Natural killer cell (primary cell): ENCODE measurements around the gene APOBEC2. TPM values are rescaled to one million over a fixed set of nuclear protein-coding genes. Genes with fewer than 3 reads are reported as not detected.

ENCODE experiments used
- ATAC-seq, 3 donors: fragments of 150-1000 bp in 2 of 3; fragments of 200-7000 bp in 1 of 3; cut with Tn5 transposase; 1 replicate in 1 of 3; 2 replicates in 2 of 3; pipeline ENCODE4 v1.10.0; 2021; ENCODE audit warnings: mild to moderate bottlenecking in 2 of 3, moderate library complexity in 2 of 3
- DNase-seq, 2 donors: peaks; one replicate each; pipeline versions ENCODE4 v3.0.0 to v3.0.0-alpha.2; 2013 to 2021; ENCODE audit warnings: mixed read lengths in 1 of 2
- H3K27ac ChIP-seq: one replicate; pipeline ENCODE4 v1.5.1; 2013; ENCODE audit warnings: mild to moderate bottlenecking, low read length
- H3K27me3 ChIP-seq: one replicate; pipeline ENCODE4 v1.6.1; 2013; ENCODE audit warnings: low read length; ENCODE audit not compliant: control insufficient read depth, insufficient read depth
- H3K36me3 ChIP-seq: one replicate; pipeline ENCODE4 v1.6.1; 2013; ENCODE audit warnings: low read length; ENCODE audit not compliant: control insufficient read depth, insufficient read depth
- H3K4me1 ChIP-seq: one replicate; pipeline ENCODE4 v1.6.1; 2013; ENCODE audit warnings: low read length; ENCODE audit not compliant: control insufficient read depth, insufficient read depth
- H3K4me3 ChIP-seq: one replicate; pipeline ENCODE4 v1.5.1; 2013; ENCODE audit warnings: low read length
- H3K9me3 ChIP-seq: one replicate; pipeline ENCODE4 v1.6.1; 2013; ENCODE audit warnings: low read length; ENCODE audit not compliant: control insufficient read depth, insufficient read depth
- H3K27ac Mint-ChIP-seq, 2 donors: one replicate each; pipeline ENCODE4 v1.8.0; 2022; ENCODE audit warnings: mild to moderate bottlenecking in 2 of 2, mixed read lengths in 2 of 2, moderate library complexity in 1 of 2
- H3K27me3 Mint-ChIP-seq, 2 donors: one replicate each; pipeline ENCODE4 v1.8.0; 2022; ENCODE audit warnings: low read depth in 2 of 2, mixed read lengths in 2 of 2
- H3K36me3 Mint-ChIP-seq: one replicate; pipeline ENCODE4 v1.8.0; 2022; ENCODE audit warnings: mixed read lengths
- H3K4me1 Mint-ChIP-seq, 2 donors: one replicate each; pipeline ENCODE4 v1.8.0; 2022; ENCODE audit warnings: mixed read lengths in 2 of 2
- H3K4me3 Mint-ChIP-seq: one replicate; pipeline ENCODE4 v1.8.0; 2022; ENCODE audit warnings: mild to moderate bottlenecking, moderate library complexity, mixed read lengths
- H3K9me3 Mint-ChIP-seq, 2 donors: one replicate each; pipeline ENCODE4 v1.8.0; 2022; ENCODE audit warnings: mixed read lengths in 2 of 2
- WGBS: methylation state at CpG from one replicate; pipeline ENCODE4 v1.1.7; 2013; ENCODE audit warnings: missing lambda C conversion rate; ENCODE audit not compliant: insufficient coverage; 5-methylcytosine and 5-hydroxymethylcytosine counted together
- intact Hi-C: fragments of 100-400 bp; cut with micrococcal nuclease; formaldehyde crosslinking; loops from one replicate; pipeline ENCODE4 v1.14.2; 2022
- total RNA-seq, 4 donors: library from RNA; stranded (reverse); fragments of 120-200 nt in 1 of 4; gene quantifications; one replicate each; pipeline versions ENCODE4 v1.2.3 to v1.2.4, GENCODE V29; 2013 to 2022
- TF ChIP-seq, protein P1 (sequence below): fragments of 200-600 bp; IDR thresholded peaks from one replicate; pipeline ENCODE4 v1.8.0; 2022; ENCODE audit warnings: antibody characterized with exemption

The APOBEC2 gene
- total RNA-seq, 3 donors from 2014 or later (not counting 1 experiment from before 2014, with no cell fraction given), result not detected

DNA sequence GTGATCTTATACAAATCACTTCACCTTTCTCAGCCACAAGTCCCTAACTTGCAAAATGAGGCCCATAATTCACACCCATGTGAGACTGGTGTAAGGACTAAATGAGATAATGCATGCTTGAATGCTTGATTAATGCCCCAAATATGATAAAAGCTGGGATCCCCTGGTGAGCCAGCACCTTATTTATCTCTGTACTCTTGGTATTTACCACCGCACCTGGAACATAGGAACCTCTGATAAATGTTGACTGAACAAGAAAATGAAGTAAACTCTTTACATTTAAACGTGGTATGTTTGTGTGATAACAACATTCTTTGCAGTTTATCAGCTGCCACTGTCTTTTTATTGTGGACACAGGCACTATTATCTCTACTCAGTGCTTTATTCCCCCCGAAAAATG, 2.5 kb upstream of the APOBEC2 start:
- TF ChIP-seq, protein P1, sequence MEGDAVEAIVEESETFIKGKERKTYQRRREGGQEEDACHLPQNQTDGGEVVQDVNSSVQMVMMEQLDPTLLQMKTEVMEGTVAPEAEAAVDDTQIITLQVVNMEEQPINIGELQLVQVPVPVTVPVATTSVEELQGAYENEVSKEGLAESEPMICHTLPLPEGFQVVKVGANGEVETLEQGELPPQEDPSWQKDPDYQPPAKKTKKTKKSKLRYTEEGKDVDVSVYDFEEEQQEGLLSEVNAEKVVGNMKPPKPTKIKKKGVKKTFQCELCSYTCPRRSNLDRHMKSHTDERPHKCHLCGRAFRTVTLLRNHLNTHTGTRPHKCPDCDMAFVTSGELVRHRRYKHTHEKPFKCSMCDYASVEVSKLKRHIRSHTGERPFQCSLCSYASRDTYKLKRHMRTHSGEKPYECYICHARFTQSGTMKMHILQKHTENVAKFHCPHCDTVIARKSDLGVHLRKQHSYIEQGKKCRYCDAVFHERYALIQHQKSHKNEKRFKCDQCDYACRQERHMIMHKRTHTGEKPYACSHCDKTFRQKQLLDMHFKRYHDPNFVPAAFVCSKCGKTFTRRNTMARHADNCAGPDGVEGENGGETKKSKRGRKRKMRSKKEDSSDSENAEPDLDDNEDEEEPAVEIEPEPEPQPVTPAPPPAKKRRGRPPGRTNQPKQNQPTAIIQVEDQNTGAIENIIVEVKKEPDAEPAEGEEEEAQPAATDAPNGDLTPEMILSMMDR, result no peak

DNA sequence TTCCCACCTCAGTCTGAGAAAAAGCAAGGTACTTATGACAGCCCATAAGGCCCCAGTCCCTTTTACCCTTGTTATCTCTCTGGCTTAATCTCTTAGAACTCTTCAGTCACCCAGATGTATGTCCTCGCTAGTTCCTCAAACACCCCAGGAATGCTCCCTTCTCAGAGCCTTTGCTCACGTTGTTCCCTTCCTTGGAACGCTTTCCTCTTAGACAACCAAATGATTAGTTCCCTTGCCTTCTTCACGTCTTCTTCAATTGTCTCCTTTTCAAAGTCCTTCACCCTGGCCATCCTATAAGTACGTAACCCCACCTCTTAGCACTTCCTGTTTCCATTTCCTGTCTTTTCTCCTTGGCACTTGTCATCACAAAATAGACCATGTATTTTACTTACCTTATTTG, 1.1 kb upstream of the APOBEC2 start:
- peak overlapping the region; percentile 3 for H3K27ac ChIP-seq
- TF ChIP-seq, protein P1, result no peak
- H3K27ac Mint-ChIP-seq, result peak overlapping the region; percentile 2 to 67
- 53% methylated on average over 5 of the region's 5 CpGs for WGBS
- H3K4me3 Mint-ChIP-seq, result no peak overlapping the region
- intact Hi-C loops, result no loop called here
- H3K4me3 ChIP-seq, result no peak overlapping the region
- no peaks in the 10 kb centered on the region for H3K27me3 ChIP-seq
- H3K36me3 Mint-ChIP-seq, result no peaks in the 10 kb centered on the region
- H3K4me1 Mint-ChIP-seq, result peaks cover 18% of the 10 kb centered on the region in 2 donors
- peak in 2 of 3 donors; percentile 51 to 55 for ATAC-seq
- no peaks in the 10 kb centered on the region for H3K9me3 Mint-ChIP-seq
- DNase-seq, result peak in 1 of 2 donors; percentile 26
- no peaks in the 10 kb centered on the region for H3K27me3 Mint-ChIP-seq
- H3K4me1 ChIP-seq, result peaks cover 13% of the 10 kb centered on the region
- H3K36me3 ChIP-seq, result no peaks in the 10 kb centered on the region
- no peaks in the 10 kb centered on the region for H3K9me3 ChIP-seq

More for the DNA sequence above, 2.5 kb upstream of the APOBEC2 start:
- Histone ChIP-seq H3K4me1 (peaks cover 13% of the 10 kb centered on the region), H3K27me3 (no peaks in the 10 kb centered on the region), H3K36me3 (no peaks in the 10 kb centered on the region), H3K4me3 (no peak overlapping the region), H3K9me3 (no peaks in the 10 kb centered on the region), H3K27ac (no peak overlapping the region)
- no peaks in the 10 kb centered on the region for H3K36me3 Mint-ChIP-seq
- no peaks in the 10 kb centered on the region for H3K9me3 Mint-ChIP-seq
- no peak overlapping the region for H3K4me3 Mint-ChIP-seq
- H3K4me1 Mint-ChIP-seq, result peaks cover 18% of the 10 kb centered on the region in 2 donors
- no peaks in the 10 kb centered on the region for H3K27me3 Mint-ChIP-seq
- no peak for DNase-seq
- no peak overlapping the region for H3K27ac Mint-ChIP-seq
- WGBS, result 95% methylated on average over 3 of the region's 3 CpGs
- ATAC-seq, result no peak
- intact Hi-C loops, result no loop called here

DNA sequence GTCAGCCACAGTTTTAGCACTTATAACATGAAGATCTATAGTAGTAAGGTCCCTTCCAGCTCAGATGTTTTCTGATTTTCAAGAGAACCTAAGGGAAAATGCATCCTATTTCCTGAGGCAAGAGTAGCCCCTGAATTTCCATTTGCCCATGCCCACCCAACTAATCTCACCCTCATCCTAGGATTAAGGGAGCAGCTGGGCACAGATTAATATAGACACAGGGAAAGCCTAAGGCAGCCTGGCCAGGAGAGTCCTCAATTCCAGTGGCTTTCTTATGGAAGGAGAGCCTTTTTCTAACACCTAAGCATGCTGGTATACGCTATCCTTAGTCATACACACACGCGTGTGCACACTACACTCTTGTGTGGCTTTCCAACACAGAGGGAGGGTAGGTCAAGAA, 1.5 kb downstream of the APOBEC2 start:
- 100% methylated on average over 3 of the region's 3 CpGs for WGBS
- no peaks in the 10 kb centered on the region for H3K9me3 Mint-ChIP-seq
- H3K36me3 Mint-ChIP-seq, result no peaks in the 10 kb centered on the region
- H3K27ac Mint-ChIP-seq, result no peak overlapping the region
- Histone ChIP-seq H3K4me3 (no peak overlapping the region), H3K36me3 (peaks cover 2% of the 10 kb centered on the region), H3K27ac (no peak overlapping the region), H3K27me3 (no peaks in the 10 kb centered on the region), H3K9me3 (no peaks in the 10 kb centered on the region), H3K4me1 (peaks cover 21% of the 10 kb centered on the region)
- TF ChIP-seq, protein P1, result no peak
- intact Hi-C loops, result no loop called here
- no peaks in the 10 kb centered on the region for H3K27me3 Mint-ChIP-seq
- no peak for DNase-seq
- H3K4me3 Mint-ChIP-seq, result no peak overlapping the region
- ATAC-seq, result no peak
- H3K4me1 Mint-ChIP-seq, result peaks cover 30 to 36% of the 10 kb centered on the region in 2 donors

DNA sequence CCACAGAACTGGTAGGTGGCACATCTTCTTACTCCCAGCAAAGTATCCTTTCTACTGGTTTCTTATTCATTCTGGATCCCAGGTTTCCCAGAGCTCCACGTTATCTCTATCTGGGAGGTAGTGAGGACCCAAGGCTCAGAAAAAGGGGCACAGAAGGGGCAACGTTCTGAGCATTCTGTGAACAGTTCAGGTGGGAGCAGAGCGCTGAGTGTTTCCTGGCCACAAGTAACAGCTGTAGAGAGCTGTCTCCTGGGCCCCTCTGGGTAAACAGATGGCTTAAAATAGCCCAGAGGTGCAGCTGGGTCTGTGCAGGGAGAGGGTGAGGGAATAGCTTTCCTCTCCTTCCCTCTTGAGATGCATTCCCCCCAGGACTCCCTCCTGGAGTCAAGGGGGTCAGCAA, 2.1 kb downstream of the APOBEC2 start:
- no peaks in the 10 kb centered on the region for H3K27me3 ChIP-seq
- no peak overlapping the region for H3K4me3 ChIP-seq
- peaks cover 2% of the 10 kb centered on the region for H3K36me3 ChIP-seq
- 39% methylated on average over 3 of the region's 3 CpGs for WGBS
- intact Hi-C loops, result no loop called here
- no peaks in the 10 kb centered on the region for H3K27me3 Mint-ChIP-seq
- ATAC-seq (no peak), DNase-seq (no peak)
- no peaks in the 10 kb centered on the region for H3K9me3 Mint-ChIP-seq
- peaks cover 21% of the 10 kb centered on the region for H3K4me1 ChIP-seq
- H3K4me1 Mint-ChIP-seq, result peaks cover 30 to 36% of the 10 kb centered on the region in 2 donors
- H3K4me3 Mint-ChIP-seq, result no peak overlapping the region
- no peak overlapping the region for H3K27ac Mint-ChIP-seq
- H3K27ac ChIP-seq, result no peak overlapping the region
- TF ChIP-seq, protein P1, result no peak
- H3K36me3 Mint-ChIP-seq, result no peaks in the 10 kb centered on the region
- H3K9me3 ChIP-seq, result no peaks in the 10 kb centered on the region
